ENCODE data around the gene HNRNPDL. TPM values are rescaled to one million over a fixed set of nuclear protein-coding genes. Genes with fewer than 3 reads are reported as not detected.

Gene HNRNPDL
- total RNA-seq, 3 donors from 2014 or later (not counting 1 experiment from before 2014, with no cell fraction given), result 328 to 423 (median 371) TPM

- peaks cover 7% of the 10 kb centered on the region for H3K36me3 Mint-ChIP-seq
Observed at GRCh38 chr4:82457266-82457665, 27.0 kb upstream of the HNRNPDL start.

DNA sequence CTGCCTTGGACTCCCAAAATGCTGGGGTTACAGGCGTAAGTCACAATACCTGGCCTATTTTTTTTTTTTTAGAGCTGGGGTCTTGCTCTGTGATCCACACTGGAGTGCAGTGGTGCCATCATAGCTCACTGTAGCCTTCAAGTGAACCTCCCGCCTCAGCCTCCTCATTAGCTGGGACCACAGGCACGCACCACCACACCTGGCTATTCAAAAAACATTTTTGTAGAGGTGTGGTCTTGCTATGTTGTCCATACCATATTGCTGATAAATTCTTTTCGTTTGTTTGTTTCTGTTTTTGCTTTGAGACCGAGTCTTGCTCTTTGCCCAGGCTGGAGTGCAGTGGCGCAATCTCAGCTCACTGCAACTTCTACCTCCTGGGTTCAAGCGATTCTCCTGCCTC lies 21.8 kb upstream of the HNRNPDL start:
- ATAC-seq (no peak), DNase-seq (no peak)
- TF ChIP-seq, protein P1, sequence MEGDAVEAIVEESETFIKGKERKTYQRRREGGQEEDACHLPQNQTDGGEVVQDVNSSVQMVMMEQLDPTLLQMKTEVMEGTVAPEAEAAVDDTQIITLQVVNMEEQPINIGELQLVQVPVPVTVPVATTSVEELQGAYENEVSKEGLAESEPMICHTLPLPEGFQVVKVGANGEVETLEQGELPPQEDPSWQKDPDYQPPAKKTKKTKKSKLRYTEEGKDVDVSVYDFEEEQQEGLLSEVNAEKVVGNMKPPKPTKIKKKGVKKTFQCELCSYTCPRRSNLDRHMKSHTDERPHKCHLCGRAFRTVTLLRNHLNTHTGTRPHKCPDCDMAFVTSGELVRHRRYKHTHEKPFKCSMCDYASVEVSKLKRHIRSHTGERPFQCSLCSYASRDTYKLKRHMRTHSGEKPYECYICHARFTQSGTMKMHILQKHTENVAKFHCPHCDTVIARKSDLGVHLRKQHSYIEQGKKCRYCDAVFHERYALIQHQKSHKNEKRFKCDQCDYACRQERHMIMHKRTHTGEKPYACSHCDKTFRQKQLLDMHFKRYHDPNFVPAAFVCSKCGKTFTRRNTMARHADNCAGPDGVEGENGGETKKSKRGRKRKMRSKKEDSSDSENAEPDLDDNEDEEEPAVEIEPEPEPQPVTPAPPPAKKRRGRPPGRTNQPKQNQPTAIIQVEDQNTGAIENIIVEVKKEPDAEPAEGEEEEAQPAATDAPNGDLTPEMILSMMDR (IDR thresholded peaks at IDR 0.05), result no peak
- Histone ChIP-seq H3K9me3 (ENCODE audit: control insufficient read depth, insufficient read depth, low read length) (no peaks in the 10 kb centered on the region), H3K36me3 (ENCODE audit: control insufficient read depth, insufficient read depth, low read length) (peaks cover 68% of the 10 kb centered on the region), H3K27ac (ENCODE audit: low read length) (no peak overlapping the region), H3K4me3 (ENCODE audit: low read length) (no peak overlapping the region), H3K4me1 (ENCODE audit: control insufficient read depth, insufficient read depth, low read length) (no peaks in the 10 kb centered on the region), H3K27me3 (ENCODE audit: control insufficient read depth, insufficient read depth, low read length) (no peaks in the 10 kb centered on the region)
- no peak overlapping the region for H3K27ac Mint-ChIP-seq
- H3K27me3 Mint-ChIP-seq (ENCODE audit: low read depth in 2 of 2), result no peaks in the 10 kb centered on the region
- H3K4me1 Mint-ChIP-seq, result peaks cover 9 to 17% of the 10 kb centered on the region in 2 donors
- H3K9me3 Mint-ChIP-seq, result no peaks in the 10 kb centered on the region
- H3K36me3 Mint-ChIP-seq, result no peaks in the 10 kb centered on the region
- intact Hi-C loops (cut with micrococcal nuclease), result no loop called here
- WGBS (ENCODE audit: insufficient coverage), result over 99% methylated on average over 7 of the region's 7 CpGs
- H3K4me3 Mint-ChIP-seq, result no peak overlapping the region

More at GRCh38 chr4:82457266-82457665, 27.0 kb upstream of the HNRNPDL start:
- no peaks in the 10 kb centered on the region for H3K27me3 Mint-ChIP-seq (ENCODE audit: low read depth in 2 of 2)
- Histone ChIP-seq H3K4me3 (ENCODE audit: low read length) (no peak overlapping the region), H3K4me1 (ENCODE audit: control insufficient read depth, insufficient read depth, low read length) (no peaks in the 10 kb centered on the region), H3K27ac (ENCODE audit: low read length) (no peak overlapping the region), H3K9me3 (ENCODE audit: control insufficient read depth, insufficient read depth, low read length) (no peaks in the 10 kb centered on the region), H3K36me3 (ENCODE audit: control insufficient read depth, insufficient read depth, low read length) (peaks cover 75% of the 10 kb centered on the region), H3K27me3 (ENCODE audit: control insufficient read depth, insufficient read depth, low read length) (no peaks in the 10 kb centered on the region)
- no peaks in the 10 kb centered on the region for H3K4me1 Mint-ChIP-seq
- no peak for DNase-seq
- ATAC-seq, result no peak
- no peaks in the 10 kb centered on the region for H3K9me3 Mint-ChIP-seq
- TF ChIP-seq, protein P1 (IDR thresholded peaks at IDR 0.05), result no peak
- no peak overlapping the region for H3K27ac Mint-ChIP-seq
- H3K4me3 Mint-ChIP-seq, result no peak overlapping the region
- intact Hi-C loops (cut with micrococcal nuclease), result no loop called here
- 99% methylated on average over 4 of the region's 7 CpGs for WGBS (ENCODE audit: insufficient coverage)

DNA sequence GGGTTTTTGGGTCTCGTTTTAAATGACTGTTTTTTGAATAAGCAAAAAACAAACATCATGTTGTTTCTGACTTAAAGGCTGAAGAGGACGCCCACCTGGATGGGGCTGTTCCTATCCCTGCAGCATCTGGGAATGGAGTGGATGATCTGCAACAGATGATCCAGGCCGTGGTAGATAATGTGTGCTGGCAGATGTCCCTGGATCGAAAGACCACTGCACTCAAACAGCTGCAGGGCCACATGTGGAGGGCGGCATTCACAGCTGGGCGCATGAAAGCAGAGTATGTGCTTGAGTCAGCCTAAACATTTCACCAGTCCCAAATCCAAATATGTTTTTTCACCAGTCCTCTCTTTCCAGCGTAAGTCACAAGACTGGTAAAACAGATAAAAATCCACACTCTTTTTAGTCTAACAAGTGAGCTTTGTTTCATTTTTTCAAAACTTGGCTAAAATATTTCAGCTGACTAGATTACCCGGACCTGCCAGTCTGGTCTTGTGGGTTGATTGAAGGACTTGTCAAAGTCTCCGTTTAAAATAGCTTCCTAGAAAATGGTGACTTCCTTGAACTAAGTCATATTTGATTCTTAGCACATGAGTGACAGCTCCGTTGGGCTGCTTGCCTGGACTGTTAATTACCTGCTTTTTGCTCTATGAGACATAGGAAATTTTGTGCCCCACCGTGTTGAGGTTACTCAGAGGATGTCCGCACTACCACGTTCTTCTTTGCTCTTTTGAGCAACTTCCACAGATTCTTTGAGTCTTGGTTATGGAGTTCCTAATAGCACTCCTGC lies 20.9 kb upstream of the HNRNPDL start:
- Histone ChIP-seq H3K36me3 (ENCODE audit: control insufficient read depth, insufficient read depth, low read length) (peaks cover 59% of the 10 kb centered on the region), H3K4me3 (ENCODE audit: low read length) (no peak overlapping the region), H3K9me3 (ENCODE audit: control insufficient read depth, insufficient read depth, low read length) (no peaks in the 10 kb centered on the region), H3K27ac (ENCODE audit: low read length) (no peak overlapping the region), H3K27me3 (ENCODE audit: control insufficient read depth, insufficient read depth, low read length) (no peaks in the 10 kb centered on the region), H3K4me1 (ENCODE audit: control insufficient read depth, insufficient read depth, low read length) (no peaks in the 10 kb centered on the region)
- Mint-ChIP-seq H3K27ac (no peak overlapping the region), H3K27me3 (ENCODE audit: low read depth in 2 of 2) (no peaks in the 10 kb centered on the region), H3K4me1 (peaks cover 10 to 18% of the 10 kb centered on the region in 2 donors), H3K4me3 (no peak overlapping the region), H3K36me3 (no peaks in the 10 kb centered on the region), H3K9me3 (no peaks in the 10 kb centered on the region)
- ATAC-seq (no peak), DNase-seq (no peak)
- TF ChIP-seq, protein P1 (IDR thresholded peaks at IDR 0.05), result no peak
- 95% methylated on average over 13 of the region's 13 CpGs for WGBS (ENCODE audit: insufficient coverage)
- intact Hi-C loops (cut with micrococcal nuclease), result no loop called here
